ENCODE data around the gene ZNF287. TPM values are rescaled to one million over a fixed set of nuclear protein-coding genes. Genes with fewer than 3 reads are reported as not detected.

Gene ZNF287
- total and polyA plus RNA-seq, 2 donors (not counting 3 experiments of a cell fraction or from before 2014, with no cell fraction given), result 3.6 to 5.5 TPM

GRCh38 chr17:16517477-16517876 is 51.5 kb downstream of the ZNF287 start:
- peaks cover 15% of the 10 kb centered on the region for H3K4me1 ChIP-seq (ENCODE audit: control insufficient read depth, extremely low read depth, insufficient read depth, low read length)
- ChIA-PET CTCF (interaction anchor here (1.0 to 10.8 kb wide), 6 partner anchors 8 to 154 kb away, joined by 3 to 440 read pairs (median 6); no protein-coding TSS in a partner anchor), POLR2A (interaction anchor here (0.9 kb wide), 1 partner anchor 79 kb away, joined by 3 read pairs; no protein-coding TSS in a partner anchor)
- FAIRE-seq, result no peak
- intact Hi-C loops (cut with micrococcal nuclease), result loop anchor here (2.0 kb wide), 1 partner anchor 31 kb away; no protein-coding TSS in a partner anchor
- no peaks in the 10 kb centered on the region for H3K79me2 ChIP-seq (ENCODE audit: control insufficient read depth, insufficient read depth, low read length)
- BruUV-seq (replicated peaks), result no TSS peak
- H3K9me3 ChIP-seq (replicated peaks; ENCODE audit: control insufficient read depth, insufficient read depth, low read length), result no peaks in the 10 kb centered on the region
- H3K9ac ChIP-seq (replicated peaks; ENCODE audit: extremely low read depth, insufficient read depth, low read length), result no peak overlapping the region
- H3K4me3 ChIP-seq (replicated peaks in 1 of 3; ENCODE audit: insufficient read depth in 1 of 3, low read depth in 1 of 3, low read length in 3 of 3), result no peak overlapping the region
- H3K27ac ChIP-seq (ENCODE audit: insufficient read depth, low read depth, low read length), result no peak overlapping the region
- H2AFZ ChIP-seq (ENCODE audit: low read depth, low read length), result no peak overlapping the region
- H3K36me3 ChIP-seq (ENCODE audit: control insufficient read depth in 2 of 2, extremely low read depth in 1 of 2, insufficient read depth in 2 of 2, low read length in 2 of 2), result no peaks in the 10 kb centered on the region
- peaks cover 0 to 5% of the 10 kb centered on the region in 2 experiments for H3K27me3 ChIP-seq (ENCODE audit: control insufficient read depth in 2 of 2, insufficient read depth in 2 of 2, low read length in 2 of 2)
- no peak overlapping the region for H3K4me2 ChIP-seq (ENCODE audit: insufficient read depth, low read length)
- DNase-seq (ENCODE audit: low read depth, low spot score), result no peak
- dilution Hi-C loops (cut with MboI; ENCODE audit: extremely low pct_ligation_motif_present, low sequenced_read_pairs), result no loop called here
- H4K20me1 ChIP-seq (replicated peaks; ENCODE audit: control insufficient read depth, extremely low read depth, insufficient read depth, low read length), result no peaks in the 10 kb centered on the region
- TF ChIP-seq FOS (IDR thresholded peaks at IDR 0.05; ENCODE audit: borderline replicate concordance, insufficient read depth, low read length) (no peak), MYC (IDR thresholded peaks at IDR 0.05; ENCODE audit: low read depth, low read length) (no peak), CTCF (IDR thresholded peaks at IDR 0.05; ENCODE audit: extremely low read depth in 1 of 2, insufficient read depth in 1 of 2, low read depth in 1 of 2, low read length in 2 of 2) (no peak), EZH2 (IDR thresholded peaks at IDR 0.05; ENCODE audit: borderline replicate concordance, low read depth, low read length, severe bottlenecking) (no peak), POLR2AphosphoS5 (IDR thresholded peaks at IDR 0.05; ENCODE audit: insufficient read depth, low read depth, low read length) (no peak), POLR2A (IDR thresholded peaks at IDR 0.05; ENCODE audit: low read depth, low read length) (no peak), JUN (IDR thresholded peaks at IDR 0.05; ENCODE audit: borderline replicate concordance, insufficient read depth, insufficient read length, low read depth) (no peak), GATA2 (IDR thresholded peaks at IDR 0.05; ENCODE audit: insufficient read depth, insufficient read length, low read depth, low read length) (no peak)
- TF ChIP-seq, protein P1, sequence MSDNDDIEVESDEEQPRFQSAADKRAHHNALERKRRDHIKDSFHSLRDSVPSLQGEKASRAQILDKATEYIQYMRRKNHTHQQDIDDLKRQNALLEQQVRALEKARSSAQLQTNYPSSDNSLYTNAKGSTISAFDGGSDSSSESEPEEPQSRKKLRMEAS (IDR thresholded peaks at IDR 0.05; ENCODE audit: insufficient read depth, insufficient read length), result no peak
- H3K9me1 ChIP-seq (replicated peaks; ENCODE audit: control insufficient read depth, extremely low read depth, insufficient read depth, low read length), result no peaks in the 10 kb centered on the region

Data from endothelial cell of umbilical vein (primary cell).